GM12801 (cell line): ENCODE data around the gene CAMK4.

ENCODE experiments used
- CTCF ChIP-seq: IDR thresholded peaks from one replicate; pipeline ENCODE4 v1.5.1; 2011; ENCODE audit warnings: control low read depth; ENCODE audit not compliant: insufficient read length; ENCODE audit errors: extremely low read depth

CAMK4 gene

GRCh38 chr5:111261610-111262009 is 37.4 kb downstream of the CAMK4 start:
- TF ChIP-seq CTCF: no peak

DNA sequence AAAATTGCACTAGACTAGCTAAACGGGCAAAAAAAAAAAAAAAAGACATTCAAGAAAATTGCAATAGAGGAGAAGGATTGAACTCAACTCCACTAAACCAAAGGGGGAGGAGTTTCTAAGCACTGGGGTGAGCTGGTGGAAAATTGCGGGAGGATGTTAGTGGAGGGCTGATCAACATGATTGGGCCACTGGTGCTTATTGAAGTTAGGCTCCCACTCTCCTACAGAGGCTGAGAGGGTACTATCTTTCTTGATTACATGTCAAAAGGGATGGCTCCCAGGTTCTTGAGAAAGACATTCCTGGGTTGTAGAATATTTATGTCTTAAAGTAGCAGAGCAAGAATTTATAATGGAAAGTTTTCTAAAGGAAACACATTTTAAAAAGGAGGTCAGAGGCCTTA is 38.0 kb downstream of the CAMK4 start:
- no peak for TF ChIP-seq CTCF

- TF ChIP-seq CTCF: no peak
Observed at GRCh38 chr5:111262815-111263214, 38.6 kb downstream of the CAMK4 start.

- no peak for TF ChIP-seq CTCF
Observed at GRCh38 chr5:111266491-111266890, 42.3 kb downstream of the CAMK4 start.

GRCh38 chr5:111268300-111268699 is 44.1 kb downstream of the CAMK4 start:
- no peak for TF ChIP-seq CTCF

- TF ChIP-seq CTCF: no peak
Observed at GRCh38 chr5:111271885-111272284, 47.7 kb downstream of the CAMK4 start.

GRCh38 chr5:111277061-111277460 is 52.9 kb downstream of the CAMK4 start:
- no peak for TF ChIP-seq CTCF
